GM15510 (cell line): ENCODE results near the gene MEF2D.
A peak's percentile ranks its signal among the peaks of the same experiment; 100 is the strongest.

Source experiments
- POLR2A ChIP-seq: IDR thresholded peaks from 3 replicates; pipeline ENCODE4 v1.6.1; 2011; ENCODE audit warnings: borderline replicate concordance; ENCODE audit not compliant: insufficient read length; ENCODE audit errors: extremely low read depth

Gene MEF2D

DNA sequence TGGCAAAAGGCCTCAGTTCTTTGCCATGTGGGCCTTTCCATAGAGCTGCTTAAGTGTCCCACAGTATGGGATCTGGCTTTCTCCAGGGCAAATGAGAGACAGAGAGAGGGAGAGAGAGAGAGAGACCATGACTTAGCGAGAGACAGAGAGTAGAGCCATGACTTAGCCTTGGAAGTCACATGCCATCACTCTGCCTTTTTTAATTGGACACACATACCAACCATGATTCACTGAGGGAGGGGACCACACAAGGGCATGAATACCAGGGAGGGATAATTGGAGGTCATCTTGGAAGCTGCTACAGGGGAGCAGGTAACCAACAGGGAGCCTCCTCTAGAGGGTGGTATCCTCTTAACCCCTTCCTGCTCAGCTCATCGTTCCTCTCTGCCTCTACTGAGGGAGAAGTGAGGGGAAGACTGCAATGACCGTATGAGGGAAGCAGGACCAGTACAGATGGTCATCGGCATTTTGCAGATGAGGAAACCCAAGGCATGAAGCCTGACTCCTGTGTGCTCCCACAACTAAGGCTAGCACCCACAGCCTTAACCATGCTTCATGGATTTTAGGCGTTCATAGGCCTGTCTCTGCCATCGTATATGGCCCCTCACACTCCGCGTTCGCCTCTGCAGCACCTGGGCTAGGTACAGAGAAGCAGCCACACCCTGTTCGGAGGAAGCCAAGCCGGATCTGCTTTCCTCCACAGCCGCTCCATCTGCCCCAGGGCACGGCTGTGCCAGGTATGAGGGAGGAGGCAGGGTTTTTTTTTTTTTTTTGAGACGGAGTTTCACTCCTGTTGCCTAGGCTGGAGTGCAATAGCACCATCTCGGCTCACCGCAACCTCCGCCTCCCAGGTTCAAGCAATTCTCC lies 38.6 kb downstream of the MEF2D start:
- no peak for TF ChIP-seq POLR2A

DNA sequence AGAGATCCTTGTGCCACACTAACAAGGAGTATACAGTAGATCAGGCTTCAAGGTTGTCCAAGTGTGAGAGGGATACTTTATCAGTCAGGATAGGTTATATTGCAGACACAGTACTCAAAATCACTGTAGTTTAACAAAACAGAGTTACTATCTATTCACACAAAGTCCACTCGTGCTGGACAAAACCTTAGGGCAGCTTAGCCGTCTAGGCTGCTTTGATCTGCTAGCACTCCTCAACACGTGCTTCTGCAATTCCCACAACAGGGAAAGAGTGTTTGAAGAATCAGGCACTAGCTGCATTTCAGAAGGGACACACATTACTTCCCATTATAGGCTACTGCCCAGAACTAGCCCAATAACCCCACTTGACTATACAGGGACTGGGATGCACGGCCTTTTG lies 39.5 kb downstream of the MEF2D start:
- TF ChIP-seq POLR2A: no peak

DNA sequence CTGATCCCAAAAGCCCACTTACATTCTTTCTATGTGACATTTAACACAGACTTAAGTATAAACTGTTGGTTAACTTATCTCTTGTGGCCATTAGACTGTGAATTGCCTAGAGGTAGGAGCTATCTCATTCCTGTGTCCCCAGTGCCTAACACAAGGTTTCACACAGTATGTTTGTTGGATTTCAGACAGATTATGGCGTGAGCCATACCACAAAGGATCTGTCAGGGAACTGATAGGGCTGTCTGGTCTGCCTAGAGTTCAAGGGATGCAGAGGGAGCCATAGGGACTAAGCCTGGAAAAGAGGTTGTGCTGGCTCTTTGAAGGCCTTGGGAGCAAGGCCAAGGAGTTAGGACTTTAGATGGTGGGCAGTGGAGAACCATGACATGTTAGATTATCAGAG lies 40.0 kb downstream of the MEF2D start:
- no peak for TF ChIP-seq POLR2A

DNA sequence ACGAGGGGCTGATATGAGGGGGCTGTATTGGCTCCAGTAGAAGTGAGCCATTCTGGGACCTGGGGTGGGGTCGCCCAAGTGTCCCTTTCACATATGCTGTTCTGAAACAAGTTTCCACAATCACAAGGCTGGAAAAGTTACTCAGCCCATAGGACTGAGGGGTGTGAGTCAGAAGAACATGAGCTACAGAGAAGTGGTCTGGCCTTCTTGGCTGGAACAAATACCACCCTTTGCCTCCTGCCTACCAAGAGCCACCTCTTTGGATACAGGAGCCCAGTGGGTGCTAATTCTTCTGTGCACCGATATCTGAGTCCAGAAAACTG lies 42.4 kb downstream of the MEF2D start:
- TF ChIP-seq POLR2A: no peak

DNA sequence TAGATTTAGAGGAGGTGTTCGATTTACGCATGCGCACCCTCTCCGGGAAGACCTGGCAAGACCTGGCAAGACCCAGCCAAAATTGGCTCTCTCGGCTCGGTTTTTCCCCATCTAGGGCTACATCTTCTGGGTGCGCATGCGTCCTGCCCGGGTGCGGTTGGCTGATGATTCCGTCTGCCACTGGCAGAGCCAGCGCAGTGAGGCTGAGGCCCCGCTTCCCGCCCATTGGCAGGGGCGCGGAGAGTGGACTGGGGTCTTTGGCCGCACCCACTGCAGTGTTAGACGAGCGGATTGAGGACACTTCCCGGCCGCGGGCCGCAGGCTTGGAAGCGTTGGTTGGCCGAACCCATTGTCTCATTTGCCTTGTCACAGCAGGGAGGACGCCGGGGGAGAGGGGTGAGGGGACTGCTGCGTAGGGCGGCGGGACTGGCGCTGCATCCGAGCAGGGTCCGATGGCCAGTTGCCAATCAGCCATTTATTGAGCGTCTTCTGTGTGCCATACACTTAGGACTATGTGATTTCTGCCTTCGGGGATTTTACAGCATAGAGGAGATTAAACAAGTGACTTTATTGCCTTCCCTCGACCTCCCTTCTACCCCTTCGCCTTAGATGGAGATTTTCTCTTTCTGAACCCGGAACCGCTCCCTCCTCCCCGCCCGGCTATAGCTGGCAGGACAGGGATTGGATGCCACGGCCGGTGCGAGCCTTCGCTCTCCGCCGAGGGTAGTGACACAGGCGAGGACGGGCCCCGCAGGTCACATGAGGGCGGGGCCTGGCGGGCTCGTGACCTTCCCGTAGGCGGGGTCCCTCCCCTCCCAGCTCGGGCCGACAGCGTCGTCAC lies 43.7 kb downstream of the MEF2D start:
- TF ChIP-seq POLR2A: peak; percentile 74

DNA sequence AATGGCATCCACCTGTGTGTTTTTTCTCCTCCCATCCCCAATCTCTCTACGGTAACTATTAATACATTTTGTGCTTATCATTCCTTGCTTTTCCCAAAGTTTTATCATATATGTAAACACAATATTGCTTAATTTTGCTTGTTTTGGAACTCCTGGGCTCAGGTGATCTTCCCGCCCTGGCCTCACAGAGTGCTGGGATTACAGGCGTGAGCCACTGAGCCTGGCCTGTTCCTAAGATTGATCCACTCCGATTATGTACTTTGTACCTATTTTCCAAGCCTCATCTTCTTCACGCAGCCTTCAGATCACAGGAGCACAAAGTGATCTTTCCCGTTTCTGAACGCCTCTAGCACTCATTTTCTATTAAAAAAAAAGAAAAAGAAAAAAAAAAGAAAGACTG lies 45.2 kb downstream of the MEF2D start:
- no peak for TF ChIP-seq POLR2A

DNA sequence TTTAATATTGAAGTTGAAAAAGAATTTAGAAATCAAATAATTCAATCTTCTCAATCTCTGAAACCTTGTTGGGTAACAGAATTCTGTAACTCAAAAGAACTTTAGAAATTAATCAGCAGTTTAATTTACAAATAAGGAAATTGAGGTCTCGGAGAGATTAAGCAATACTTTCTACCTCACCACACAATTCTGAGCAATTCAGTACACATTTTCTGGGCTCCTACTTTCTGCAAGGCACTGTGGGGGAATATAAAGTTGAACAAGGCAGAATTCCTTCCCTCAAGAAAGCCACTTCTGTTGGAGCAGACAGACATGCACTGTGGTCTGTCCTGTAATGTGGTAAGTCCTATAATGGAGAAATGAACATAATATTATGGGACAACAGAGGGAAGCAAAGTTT lies 47.7 kb downstream of the MEF2D start:
- no peak for TF ChIP-seq POLR2A

DNA sequence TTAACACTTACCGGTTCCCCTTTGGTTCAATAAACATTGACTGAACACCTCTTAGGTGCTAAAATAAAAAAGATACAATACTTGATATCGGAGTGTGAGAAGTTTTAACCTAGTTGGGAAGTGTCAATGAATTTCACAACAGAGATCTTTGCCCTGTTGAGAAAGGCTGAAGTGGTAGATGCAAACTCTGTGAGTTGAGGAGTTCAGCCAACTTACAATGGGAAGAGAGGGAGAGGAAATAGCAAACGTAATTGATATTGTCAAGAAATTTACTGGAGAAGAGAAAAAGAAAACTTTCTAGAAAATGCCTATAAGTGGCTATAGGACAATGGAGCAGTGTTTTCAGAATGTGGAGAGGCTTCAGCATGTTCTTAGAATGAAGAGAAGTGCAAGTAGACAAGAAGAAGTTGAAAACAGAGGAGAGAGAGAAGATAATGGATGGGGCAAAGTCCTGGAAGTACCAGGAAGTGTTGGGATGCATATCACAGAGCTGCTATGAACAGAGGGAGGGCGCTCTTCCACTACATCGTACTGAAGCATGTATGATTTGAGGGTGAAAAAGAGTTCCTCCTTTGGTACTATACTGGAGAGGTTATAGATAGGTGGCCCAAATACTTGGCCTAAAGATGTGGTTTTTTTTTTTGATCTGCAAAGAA lies 48.9 kb downstream of the MEF2D start:
- no peak for TF ChIP-seq POLR2A

DNA sequence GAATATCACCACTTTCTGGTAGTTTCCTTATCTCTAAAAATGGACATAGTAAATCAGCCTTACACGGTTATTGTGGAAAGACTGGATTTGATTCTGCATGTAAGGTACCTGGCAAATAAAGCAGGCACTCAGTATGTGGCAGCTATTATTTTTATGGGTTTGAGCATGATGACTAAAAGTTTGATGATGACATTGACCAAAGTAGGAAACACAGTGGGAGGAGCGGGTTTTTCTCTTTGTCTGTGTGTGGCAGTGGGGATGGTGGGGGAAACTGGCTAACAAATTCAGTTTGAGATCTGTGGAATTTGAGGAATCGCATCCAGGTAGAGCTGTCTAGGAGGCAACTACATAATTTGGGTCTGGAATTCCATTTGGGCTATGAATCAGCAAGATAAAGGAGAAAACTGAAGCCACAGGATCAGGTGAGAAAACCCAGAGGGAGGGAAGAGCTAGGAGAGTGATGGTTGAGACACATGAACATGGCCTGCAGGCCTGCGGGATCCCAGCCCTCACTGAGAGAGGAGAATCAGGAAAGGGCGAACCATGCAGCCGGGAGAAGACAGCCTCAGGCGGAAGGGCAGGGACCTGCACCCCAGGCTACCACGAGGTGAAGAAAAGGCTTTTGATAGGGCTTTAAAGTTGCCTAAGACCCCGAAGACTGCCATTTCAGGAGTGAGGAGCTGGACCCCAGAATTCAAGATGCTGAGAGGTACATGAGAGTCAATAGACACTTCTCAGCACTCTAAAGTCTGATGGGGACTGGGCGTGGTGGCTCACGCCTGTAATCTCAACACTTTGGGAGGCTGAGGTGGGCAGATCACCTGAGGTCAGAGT lies 52.2 kb downstream of the MEF2D start:
- TF ChIP-seq POLR2A: no peak

DNA sequence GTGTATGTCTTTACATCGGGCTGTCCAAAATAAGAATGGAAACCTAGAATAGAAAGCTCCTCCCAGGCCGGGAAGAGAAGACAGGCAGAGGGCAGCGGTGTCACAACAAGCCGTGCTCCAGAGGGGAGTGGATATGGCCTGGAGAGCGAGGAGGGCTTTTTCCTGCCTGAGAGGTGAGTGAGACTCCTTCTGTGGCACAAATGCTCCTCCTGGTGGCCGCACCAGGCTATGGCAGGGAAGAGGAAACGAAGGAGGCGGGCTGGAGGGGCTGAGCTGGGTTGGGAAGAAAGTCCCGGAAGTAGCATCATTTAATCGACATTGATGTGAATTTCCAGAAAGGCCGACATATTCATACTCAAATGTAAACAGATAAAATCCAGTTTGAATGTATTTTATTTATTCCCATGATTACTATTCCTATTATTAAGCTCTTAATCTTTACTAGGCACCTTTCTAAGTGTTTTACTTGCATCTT lies 54.7 kb downstream of the MEF2D start:
- no peak for TF ChIP-seq POLR2A

DNA sequence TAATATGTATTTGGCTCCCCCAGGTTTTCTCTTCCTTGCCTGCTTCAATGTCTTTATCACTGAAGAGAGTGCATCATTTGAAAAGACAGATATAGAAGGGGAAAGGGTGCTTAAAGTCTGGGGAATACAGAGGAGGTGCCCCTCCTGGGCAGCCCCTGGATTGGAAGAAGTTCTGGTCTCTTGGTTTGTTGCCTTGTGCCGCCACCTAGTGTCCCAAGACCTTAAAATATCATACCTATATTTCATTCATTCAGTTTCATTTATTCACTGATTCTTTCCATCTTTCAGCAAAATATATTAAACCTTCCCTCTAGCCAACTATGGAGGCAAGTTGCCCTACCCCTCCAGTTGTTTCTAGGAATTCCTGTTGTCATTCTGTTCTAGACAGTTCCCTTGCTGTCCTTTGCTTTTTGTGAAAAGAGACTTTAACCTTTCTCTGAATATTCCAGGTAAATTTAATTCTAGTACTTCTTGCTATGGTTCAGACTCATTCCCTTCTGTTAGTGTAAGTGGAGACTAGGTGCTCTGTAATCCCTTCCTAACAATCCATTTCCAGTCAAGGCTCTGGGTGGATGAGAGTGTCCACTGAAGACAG lies 56.1 kb downstream of the MEF2D start:
- TF ChIP-seq POLR2A: no peak

DNA sequence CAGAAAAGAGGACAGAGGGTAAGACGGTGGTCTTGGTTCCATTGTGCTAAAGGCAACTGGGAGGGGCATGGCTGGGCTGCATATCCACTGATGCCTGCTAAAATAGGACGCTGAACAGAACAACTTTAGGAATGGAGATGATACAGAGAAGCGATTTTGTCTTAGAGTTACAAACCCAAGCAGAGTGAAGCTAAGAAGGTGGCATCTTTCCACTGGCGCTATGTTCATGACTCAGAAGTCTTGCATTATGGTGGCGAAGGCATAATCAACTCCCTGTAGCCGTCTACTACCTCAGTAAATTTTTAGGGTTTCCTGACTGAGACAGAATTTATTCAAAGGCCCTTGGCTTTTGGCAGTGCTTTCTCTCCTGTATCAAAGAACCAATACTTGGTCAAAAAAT lies 57.3 kb downstream of the MEF2D start:
- no peak for TF ChIP-seq POLR2A

DNA sequence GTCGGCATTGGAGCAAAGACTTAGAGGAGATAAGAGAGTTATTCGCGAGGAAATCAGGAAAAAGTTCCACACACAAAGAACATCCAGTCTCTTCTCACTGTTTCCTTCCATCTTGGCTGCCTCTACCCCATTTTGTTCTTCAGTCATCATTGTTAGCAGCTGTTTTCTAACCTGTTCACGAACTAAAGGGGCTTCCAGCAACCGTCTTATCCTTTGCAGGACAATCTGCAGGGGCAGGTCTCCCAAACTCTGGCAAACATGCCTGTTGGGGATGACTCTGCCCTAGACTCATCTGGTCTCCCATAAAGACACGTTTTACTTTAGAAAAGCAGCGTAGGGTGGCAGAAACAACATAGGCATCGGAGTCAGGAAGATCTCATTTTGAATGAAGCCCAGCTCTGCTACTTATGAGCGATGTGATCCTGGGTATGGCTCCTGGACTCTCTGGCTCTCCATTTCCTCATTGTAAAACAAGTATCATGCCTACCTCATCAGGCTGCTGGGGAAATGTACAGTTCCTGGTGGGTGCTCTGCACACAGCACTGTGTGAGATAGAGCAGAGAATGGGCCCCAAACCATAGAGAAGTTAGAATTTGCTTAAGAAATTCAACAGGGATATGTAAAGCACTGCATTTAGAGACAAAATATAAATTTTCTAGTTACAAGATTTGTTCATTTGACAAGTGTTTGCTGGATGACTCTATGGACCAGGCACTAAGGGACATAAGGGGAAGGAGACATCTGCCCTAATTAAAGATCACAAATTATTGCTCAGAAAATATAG lies 59.7 kb downstream of the MEF2D start:
- TF ChIP-seq POLR2A: no peak

DNA sequence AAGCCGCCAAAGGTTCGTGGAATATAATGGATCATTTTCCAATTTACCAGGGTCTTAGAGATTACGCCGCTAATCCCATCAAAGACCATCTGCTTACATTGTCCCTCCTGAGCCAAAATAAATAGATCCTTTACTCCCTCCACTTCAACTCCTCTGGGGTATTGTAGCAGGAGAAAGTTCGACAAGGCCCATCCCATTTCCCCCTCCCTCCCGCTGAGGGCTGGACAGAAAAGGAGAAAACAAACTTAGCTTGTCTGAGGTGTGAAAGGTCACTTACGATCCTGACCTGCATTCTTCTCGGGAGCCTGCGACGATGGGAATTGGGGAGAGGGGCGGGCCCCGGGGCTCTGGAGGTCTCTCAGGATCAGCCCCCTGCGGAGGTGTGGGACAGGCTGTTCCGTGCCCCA lies 60.8 kb downstream of the MEF2D start:
- TF ChIP-seq POLR2A: no peak
